HepG2 (cell line): ENCODE results near the gene IRF3. TPM values are rescaled to one million over a fixed set of nuclear protein-coding genes. Genes with fewer than 3 reads are reported as not detected.
A peak's percentile ranks its signal among the peaks of the same experiment; 100 is the strongest.

ENCODE experiments used
- CBFB ChIP-seq: sonication (generic); formaldehyde crosslinking; IDR thresholded peaks from 2 replicates; pipeline ENCODE4 v1.4.0; 2020; ENCODE audit warnings: missing genetic modification reagents
- GABPA ChIP-seq, 2 experiments: IDR thresholded peaks; 2 replicates each; pipeline ENCODE4 v1.6.1; 2011 to 2016; ENCODE audit warnings: low read depth in 2 of 2, low read length in 1 of 2, missing biosample characterization in 1 of 2, missing genetic modification characterization in 1 of 2
- GLI4 ChIP-seq: sonication (generic); formaldehyde crosslinking; IDR thresholded peaks from 2 replicates; pipeline ENCODE4 v1.5.1; 2020; ENCODE audit warnings: missing genetic modification reagents, mild to moderate bottlenecking, moderate library complexity, borderline replicate concordance
- LCORL ChIP-seq, 2 experiments: fragments of 450-650 bp in 1 of 2; sonication (generic) in 1 of 2; formaldehyde crosslinking in 1 of 2; IDR thresholded peaks; 2 replicates each; pipeline versions ENCODE4 v1.5.0 to v1.6.1; 2017 to 2020; ENCODE audit warnings: antibody characterized with exemption in 1 of 2, missing genetic modification reagents in 1 of 2
- NFIC ChIP-seq: IDR thresholded peaks from 2 replicates; pipeline ENCODE4 v1.6.1; 2012; ENCODE audit warnings: mild to moderate bottlenecking, low read length, inconsistent platforms
- NKX3-1 ChIP-seq: sonication (generic); formaldehyde crosslinking; IDR thresholded peaks from 2 replicates; pipeline ENCODE4 v1.5.0; 2020; ENCODE audit warnings: missing genetic modification reagents
- ONECUT2 ChIP-seq: sonication (generic); formaldehyde crosslinking; IDR thresholded peaks from 2 replicates; pipeline ENCODE4 v1.4.0; 2020; ENCODE audit warnings: missing genetic modification reagents
- RAD51 ChIP-seq: fragments of 450-650 bp; IDR thresholded peaks from 2 replicates; pipeline ENCODE4 v1.6.1; 2016; ENCODE audit warnings: borderline replicate concordance
- RBM39 ChIP-seq: fragments of 200-400 bp; formaldehyde crosslinking; IDR thresholded peaks from one replicate; pipeline ENCODE4 v1.6.1; 2018; ENCODE audit warnings: antibody characterized with exemption, mild to moderate bottlenecking, low read depth, low read length; ENCODE audit not compliant: poor library complexity, severe bottlenecking
- SMAD1 ChIP-seq: sonication (generic); formaldehyde crosslinking; IDR thresholded peaks from 2 replicates; pipeline ENCODE4 v1.4.0; 2020; ENCODE audit warnings: missing genetic modification reagents, low read depth, mild to moderate bottlenecking, borderline replicate concordance
- SRY ChIP-seq: sonication (generic); formaldehyde crosslinking; IDR thresholded peaks from 2 replicates; pipeline ENCODE4 v1.8.0; 2022; ENCODE audit warnings: mild to moderate bottlenecking, missing genetic modification reagents
- ZNF274 ChIP-seq: sonication (generic); formaldehyde crosslinking; IDR thresholded peaks from 2 replicates; pipeline ENCODE4 v1.5.1; 2020; ENCODE audit warnings: mild to moderate bottlenecking, missing genetic modification reagents
- ZNF441 ChIP-seq: sonication (generic); formaldehyde crosslinking; IDR thresholded peaks from 2 replicates; pipeline ENCODE4 v1.7.0; 2021; ENCODE audit warnings: missing genetic modification reagents, borderline replicate concordance
- ZNF556 ChIP-seq: sonication (generic); formaldehyde crosslinking; IDR thresholded peaks from 2 replicates; pipeline ENCODE4 v1.4.0; 2020; ENCODE audit warnings: mild to moderate bottlenecking, missing genetic modification reagents, borderline replicate concordance
- ZNF572 ChIP-seq: sonication (generic); formaldehyde crosslinking; IDR thresholded peaks from 2 replicates; pipeline ENCODE4 v1.5.1; 2020; ENCODE audit warnings: mild to moderate bottlenecking, missing genetic modification reagents
- ZNF674 ChIP-seq: sonication (generic); formaldehyde crosslinking; IDR thresholded peaks from 2 replicates; pipeline ENCODE4 v1.5.0; 2020; ENCODE audit warnings: low read depth, mild to moderate bottlenecking, missing genetic modification reagents
- ZNF7 ChIP-seq: IDR thresholded peaks from 2 replicates; pipeline ENCODE4 v1.6.1; 2016; ENCODE audit warnings: missing biosample characterization, missing genetic modification reagents
- polyA plus RNA-seq, 8 experiments: library from polyadenylated mRNA; depleted of rRNA in 3 of 8; stranded (reverse) in 7 of 8; unstranded in 1 of 8; fragments of >200 nt; fragmentation: Illumina TruSeq in 4 of 8; extraction: Trizol in 4 of 8; gene quantifications; 2 replicates each; pipeline versions ENCODE4 v1.2.1 to v1.2.3, GENCODE V29; 2011 to 2016; ENCODE audit warnings: low read depth in 4 of 8, missing spikeins in 1 of 8, mixed read lengths in 1 of 8; ENCODE audit not compliant: insufficient read depth in 1 of 8
- total RNA-seq, 5 experiments: library from RNA; depleted of rRNA; stranded (reverse); fragments of >200 nt; fragmentation: Illumina TruSeq; extraction: Trizol; gene quantifications; 2 replicates each; pipeline ENCODE4 v1.2.3, GENCODE V29; 2016; ENCODE audit warnings: low read depth in 1 of 5
- TF ChIP-seq, protein P1 (sequence below): sonication (generic); formaldehyde crosslinking; conservative IDR thresholded peaks from 2 replicates; pipeline ENCODE4 v1.5.0; 2020; ENCODE audit warnings: missing genetic modification reagents
- TF ChIP-seq, protein P2 (sequence below): sonication (generic); formaldehyde crosslinking; IDR thresholded peaks from 2 replicates; pipeline ENCODE4 v1.8.1; 2022; ENCODE audit warnings: mild to moderate bottlenecking, missing genetic modification reagents
- TF ChIP-seq, protein P3 (sequence below): sonication (generic); formaldehyde crosslinking; IDR thresholded peaks from 2 replicates; pipeline ENCODE4 v1.9.0; 2021; ENCODE audit warnings: missing genetic modification reagents, mild to moderate bottlenecking, borderline replicate concordance
- TF ChIP-seq, protein P4 (sequence below): sonication (generic); formaldehyde crosslinking; IDR thresholded peaks from 2 replicates; pipeline ENCODE4 v1.9.0; 2021; ENCODE audit warnings: missing genetic modification reagents, borderline replicate concordance

IRF3 gene
- total and polyA plus RNA-seq, 2 of the 13 experiments (the other 11 are each of a cell fraction or from before 2014, with no cell fraction given): 61.9 to 65.5 TPM

DNA sequence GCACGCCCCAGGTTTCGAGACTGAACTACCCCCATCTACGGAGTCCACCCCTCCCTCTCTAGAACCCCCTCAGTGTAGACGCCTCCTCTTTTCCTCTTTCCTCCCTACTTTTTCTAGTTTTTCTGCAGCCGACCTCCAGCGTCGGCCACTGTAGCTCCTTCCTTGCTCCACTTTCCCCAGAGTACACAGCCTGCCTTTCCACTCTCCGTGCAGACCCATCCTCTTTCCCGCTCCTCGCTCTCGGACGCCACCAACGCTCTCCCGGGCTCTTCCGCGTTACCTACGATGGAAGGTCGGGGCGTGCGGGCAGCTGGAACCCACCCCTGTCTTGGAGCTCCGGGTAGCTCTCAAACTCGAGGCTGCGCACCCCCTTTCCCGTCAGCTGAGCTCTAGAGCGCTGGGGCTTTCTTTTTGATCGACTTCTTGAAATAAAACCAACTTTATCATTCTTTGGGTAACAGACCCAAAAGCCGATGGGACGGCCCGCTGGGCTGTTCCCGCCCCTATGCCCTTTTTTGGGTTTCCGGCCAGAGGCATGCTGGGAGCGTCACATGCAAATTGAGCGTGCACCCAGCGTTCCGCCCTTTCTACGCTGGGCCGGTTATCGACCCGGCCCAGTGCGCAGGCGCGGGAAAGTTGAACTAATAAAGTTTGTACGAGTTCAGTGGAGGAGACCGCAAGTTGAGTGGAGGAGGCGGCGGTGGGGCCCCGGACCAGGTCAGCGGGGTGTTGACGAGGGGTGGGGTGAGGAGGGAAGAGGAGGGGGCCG lies at the start of gene IRF3, which contains the start of gene BCL2L12 (continued):
- TF ChIP-seq ZNF274: no peak
- TF ChIP-seq ONECUT2 (CRISPR knock-in tag): peak; percentile 100
- TF ChIP-seq, protein P1, sequence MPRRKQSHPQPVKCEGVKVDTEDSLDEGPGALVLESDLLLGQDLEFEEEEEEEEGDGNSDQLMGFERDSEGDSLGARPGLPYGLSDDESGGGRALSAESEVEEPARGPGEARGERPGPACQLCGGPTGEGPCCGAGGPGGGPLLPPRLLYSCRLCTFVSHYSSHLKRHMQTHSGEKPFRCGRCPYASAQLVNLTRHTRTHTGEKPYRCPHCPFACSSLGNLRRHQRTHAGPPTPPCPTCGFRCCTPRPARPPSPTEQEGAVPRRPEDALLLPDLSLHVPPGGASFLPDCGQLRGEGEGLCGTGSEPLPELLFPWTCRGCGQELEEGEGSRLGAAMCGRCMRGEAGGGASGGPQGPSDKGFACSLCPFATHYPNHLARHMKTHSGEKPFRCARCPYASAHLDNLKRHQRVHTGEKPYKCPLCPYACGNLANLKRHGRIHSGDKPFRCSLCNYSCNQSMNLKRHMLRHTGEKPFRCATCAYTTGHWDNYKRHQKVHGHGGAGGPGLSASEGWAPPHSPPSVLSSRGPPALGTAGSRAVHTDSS (CRISPR knock-in tag): no peak
- no peak for TF ChIP-seq ZNF674
- no peak for TF ChIP-seq ZNF572
- TF ChIP-seq, protein P2, sequence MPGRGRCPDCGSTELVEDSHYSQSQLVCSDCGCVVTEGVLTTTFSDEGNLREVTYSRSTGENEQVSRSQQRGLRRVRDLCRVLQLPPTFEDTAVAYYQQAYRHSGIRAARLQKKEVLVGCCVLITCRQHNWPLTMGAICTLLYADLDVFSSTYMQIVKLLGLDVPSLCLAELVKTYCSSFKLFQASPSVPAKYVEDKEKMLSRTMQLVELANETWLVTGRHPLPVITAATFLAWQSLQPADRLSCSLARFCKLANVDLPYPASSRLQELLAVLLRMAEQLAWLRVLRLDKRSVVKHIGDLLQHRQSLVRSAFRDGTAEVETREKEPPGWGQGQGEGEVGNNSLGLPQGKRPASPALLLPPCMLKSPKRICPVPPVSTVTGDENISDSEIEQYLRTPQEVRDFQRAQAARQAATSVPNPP (CRISPR knock-in tag): no peak
- no peak for TF ChIP-seq ZNF7
- TF ChIP-seq GABPA (IDR thresholded peaks at IDR 0.05; ENCODE audit: low read depth, low read length): no peak
- TF ChIP-seq GABPA (CRISPR knock-in tag; IDR thresholded peaks at IDR 0.05; ENCODE audit: low read depth): peak; percentile 69
- no peak for TF ChIP-seq SMAD1 (CRISPR knock-in tag)
- no peak for TF ChIP-seq NFIC
- TF ChIP-seq LCORL (IDR thresholded peaks at IDR 0.05): no peak
- TF ChIP-seq LCORL (CRISPR knock-in tag; IDR thresholded peaks at IDR 0.05): 0 out of 2 replicates have a peak, but pooled peaks have one; percentile 67
- TF ChIP-seq, protein P3, sequence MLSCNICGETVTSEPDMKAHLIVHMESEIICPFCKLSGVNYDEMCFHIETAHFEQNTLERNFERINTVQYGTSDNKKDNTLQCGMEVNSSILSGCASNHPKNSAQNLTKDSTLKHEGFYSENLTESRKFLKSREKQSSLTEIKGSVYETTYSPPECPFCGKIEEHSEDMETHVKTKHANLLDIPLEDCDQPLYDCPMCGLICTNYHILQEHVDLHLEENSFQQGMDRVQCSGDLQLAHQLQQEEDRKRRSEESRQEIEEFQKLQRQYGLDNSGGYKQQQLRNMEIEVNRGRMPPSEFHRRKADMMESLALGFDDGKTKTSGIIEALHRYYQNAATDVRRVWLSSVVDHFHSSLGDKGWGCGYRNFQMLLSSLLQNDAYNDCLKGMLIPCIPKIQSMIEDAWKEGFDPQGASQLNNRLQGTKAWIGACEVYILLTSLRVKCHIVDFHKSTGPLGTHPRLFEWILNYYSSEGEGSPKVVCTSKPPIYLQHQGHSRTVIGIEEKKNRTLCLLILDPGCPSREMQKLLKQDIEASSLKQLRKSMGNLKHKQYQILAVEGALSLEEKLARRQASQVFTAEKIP (CRISPR knock-in tag): no peak
- TF ChIP-seq CBFB (CRISPR knock-in tag): no peak
- TF ChIP-seq ZNF556 (CRISPR knock-in tag): no peak
- TF ChIP-seq, protein P4, sequence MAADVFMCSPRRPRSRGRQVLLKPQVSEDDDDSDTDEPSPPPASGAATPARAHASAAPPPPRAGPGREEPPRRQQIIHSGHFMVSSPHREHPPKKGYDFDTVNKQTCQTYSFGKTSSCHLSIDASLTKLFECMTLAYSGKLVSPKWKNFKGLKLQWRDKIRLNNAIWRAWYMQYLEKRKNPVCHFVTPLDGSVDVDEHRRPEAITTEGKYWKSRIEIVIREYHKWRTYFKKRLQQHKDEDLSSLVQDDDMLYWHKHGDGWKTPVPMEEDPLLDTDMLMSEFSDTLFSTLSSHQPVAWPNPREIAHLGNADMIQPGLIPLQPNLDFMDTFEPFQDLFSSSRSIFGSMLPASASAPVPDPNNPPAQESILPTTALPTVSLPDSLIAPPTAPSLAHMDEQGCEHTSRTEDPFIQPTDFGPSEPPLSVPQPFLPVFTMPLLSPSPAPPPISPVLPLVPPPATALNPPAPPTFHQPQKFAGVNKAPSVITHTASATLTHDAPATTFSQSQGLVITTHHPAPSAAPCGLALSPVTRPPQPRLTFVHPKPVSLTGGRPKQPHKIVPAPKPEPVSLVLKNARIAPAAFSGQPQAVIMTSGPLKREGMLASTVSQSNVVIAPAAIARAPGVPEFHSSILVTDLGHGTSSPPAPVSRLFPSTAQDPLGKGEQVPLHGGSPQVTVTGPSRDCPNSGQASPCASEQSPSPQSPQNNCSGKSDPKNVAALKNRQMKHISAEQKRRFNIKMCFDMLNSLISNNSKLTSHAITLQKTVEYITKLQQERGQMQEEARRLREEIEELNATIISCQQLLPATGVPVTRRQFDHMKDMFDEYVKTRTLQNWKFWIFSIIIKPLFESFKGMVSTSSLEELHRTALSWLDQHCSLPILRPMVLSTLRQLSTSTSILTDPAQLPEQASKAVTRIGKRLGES: no peak
- TF ChIP-seq SRY (CRISPR knock-in tag): no peak; the same call in 1 of the 2 replicates
- TF ChIP-seq RAD51: no peak
- TF ChIP-seq NKX3-1: no peak
- TF ChIP-seq GLI4 (CRISPR knock-in tag): no peak
- 0 out of 2 replicates have a peak, but pooled peaks have one; percentile 46 for TF ChIP-seq ZNF441
- peak; percentile 44 for TF ChIP-seq RBM39
